GM12892 (cell line): ENCODE results near the gene CEP72.
"Not testable (repeated sequence)": the region's sequence is repeated elsewhere in the genome, so short reads cannot be mapped to it uniquely, and the experiment has no call there.

ENCODE experiments used
- POLR2A ChIP-seq: IDR thresholded peaks from 2 replicates; pipeline ENCODE4 v1.6.1; 2011; ENCODE audit warnings: low read depth, low read length, control low read depth
- POLR2AphosphoS5 ChIP-seq: IDR thresholded peaks from 2 replicates; pipeline ENCODE4 v1.6.1; 2011; ENCODE audit warnings: low read depth, low read length, control low read depth
- TAF1 ChIP-seq: IDR thresholded peaks from 2 replicates; pipeline ENCODE4 v1.6.1; 2011; ENCODE audit warnings: low read depth, mild to moderate bottlenecking, control low read depth, low read length, borderline replicate concordance

DNA sequence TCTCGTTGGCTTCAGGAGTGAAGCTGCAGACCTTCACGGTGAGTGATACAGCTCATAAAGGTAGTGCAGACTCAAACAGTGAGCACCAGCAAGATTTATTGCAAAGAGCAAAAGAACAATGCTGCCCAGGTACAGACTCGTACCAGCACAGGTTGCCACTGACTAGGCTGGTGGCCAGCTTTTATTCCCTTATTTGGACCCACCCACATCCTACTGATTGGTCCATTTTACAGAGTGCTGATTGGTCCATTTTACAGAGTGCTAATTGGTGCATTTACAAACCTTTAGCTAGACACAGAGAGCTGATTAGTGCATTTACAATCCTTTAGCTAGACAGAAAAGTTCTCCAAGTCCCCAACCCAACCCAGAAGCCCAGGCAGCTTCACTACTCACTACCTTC is 29.7 kb upstream of the CEP72 start:
- not testable (repeated sequence) for TF ChIP-seq POLR2A, POLR2AphosphoS5, TAF1
